OCI-LY3 (cell line): ENCODE measurements around the gene EMID1.

Experiments used
- H2AFZ ChIP-seq: fragments of 200-600, 300-600 bp; shearing (Covaris generic); 2 replicates; pipeline ENCODE4 v1.6.0; 2014; ENCODE audit warnings: antibody characterized with exemption, low read depth, low read length
- H3K27ac ChIP-seq: fragments of 200-600, 300-600 bp; sonication (generic); 2 replicates; pipeline ENCODE4 v1.5.1; 2014; ENCODE audit warnings: mild to moderate bottlenecking, low read length, moderate library complexity, mixed read lengths
- H3K27me3 ChIP-seq: fragments of 200-600, 300-600 bp; sonication (generic); 2 replicates; pipeline ENCODE4 v1.6.1; 2014; ENCODE audit warnings: low read depth, low read length, mixed read lengths
- H3K36me3 ChIP-seq: fragments of 200-600, 300-600 bp; sonication (generic); replicated peaks from 2 replicates; pipeline ENCODE3; 2014; ENCODE audit warnings: low read depth, low read length, mixed read lengths
- H3K4me1 ChIP-seq: fragments of 300-600, 200-600 bp; sonication (generic); 2 replicates; pipeline ENCODE4 v1.6.1; 2014; ENCODE audit warnings: low read length, mixed read lengths
- H3K4me2 ChIP-seq: fragments of 200-600, 300-600 bp; sonication (generic); 2 replicates; pipeline ENCODE4 v1.6.1; 2014; ENCODE audit warnings: low read length, mixed read lengths
- H3K4me3 ChIP-seq: fragments of 300-600, 200-600 bp; sonication (generic); 2 replicates; pipeline ENCODE4 v1.5.1; 2014; ENCODE audit warnings: antibody characterized with exemption, mild to moderate bottlenecking, low read length, moderate library complexity
- H3K79me2 ChIP-seq: fragments of 300-600, 200-600 bp; shearing (Covaris generic); 2 replicates; pipeline ENCODE4 v1.6.1; 2014; ENCODE audit warnings: mild to moderate bottlenecking, low read length, mixed read lengths
- H3K9ac ChIP-seq: fragments of 300-600, 200-600 bp; shearing (Covaris generic); 2 replicates; pipeline ENCODE4 v1.6.0; 2014; ENCODE audit warnings: mild to moderate bottlenecking, low read length, moderate library complexity
- H3K9me3 ChIP-seq: fragments of 200-600, 300-600 bp; shearing (Covaris generic); 2 replicates; pipeline ENCODE4 v1.6.1; 2014; ENCODE audit warnings: low read length, mixed read lengths; ENCODE audit not compliant: insufficient read depth
- H4K20me1 ChIP-seq: fragments of 200-600, 300-600 bp; sonication (generic); 2 replicates; pipeline ENCODE4 v1.6.1; 2016; ENCODE audit warnings: low read length, mixed read lengths; ENCODE audit not compliant: insufficient read depth
- EZH2phosphoT487 ChIP-seq: fragments of 200-600 bp; shearing (Covaris generic); IDR thresholded peaks from 2 replicates; pipeline ENCODE4 v1.6.1; 2018; ENCODE audit warnings: antibody characterized with exemption, mixed run types, low read depth
- TF ChIP-seq, protein P1 (sequence below): fragments of 200-600, 300-600 bp; sonication (generic); IDR thresholded peaks from 2 replicates; pipeline ENCODE4 v1.5.1; 2014; ENCODE audit warnings: antibody characterized with exemption, low read length, low read depth

EMID1 gene

DNA sequence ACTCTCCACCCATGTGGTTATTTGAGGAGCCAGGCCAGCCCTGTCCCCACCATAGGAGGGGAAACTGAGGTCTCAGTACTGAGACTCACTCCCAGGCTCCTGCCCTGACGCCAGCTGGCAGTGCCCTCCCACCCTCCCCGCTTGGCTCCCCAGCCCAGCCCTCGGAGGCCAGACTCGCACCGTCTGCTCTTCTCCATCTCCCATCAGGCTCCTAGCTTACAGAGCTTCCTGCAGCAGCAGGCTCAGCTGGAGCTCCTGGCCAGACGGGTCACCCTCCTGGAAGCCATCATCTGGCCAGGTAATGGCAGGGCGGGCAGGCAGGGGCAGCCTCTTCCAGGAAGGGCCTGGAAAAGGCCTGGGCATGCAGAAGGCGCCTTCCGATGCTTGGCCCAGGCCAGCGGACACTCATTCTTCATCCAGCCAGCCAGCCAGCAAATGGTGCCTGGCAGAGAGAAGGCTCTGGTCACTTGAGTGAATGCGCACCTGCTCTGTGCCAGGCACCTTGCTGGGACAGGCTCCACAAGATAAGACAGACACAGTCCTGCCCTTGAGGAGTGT is 49.4 kb downstream of the EMID1 start:
- no peaks in the 10 kb centered on the region for H3K36me3 ChIP-seq
- H2AFZ ChIP-seq = no peak overlapping the region
- no peaks in the 10 kb centered on the region for H3K79me2 ChIP-seq
- H3K27me3 ChIP-seq = peaks cover 1% of the 10 kb centered on the region; the same call in 1 of the 2 replicates
- H3K4me3 ChIP-seq = no peak overlapping the region
- no peaks in the 10 kb centered on the region for H3K9me3 ChIP-seq
- no peaks in the 10 kb centered on the region for H3K4me1 ChIP-seq
- no peak overlapping the region for H3K27ac ChIP-seq
- TF ChIP-seq, protein P1, sequence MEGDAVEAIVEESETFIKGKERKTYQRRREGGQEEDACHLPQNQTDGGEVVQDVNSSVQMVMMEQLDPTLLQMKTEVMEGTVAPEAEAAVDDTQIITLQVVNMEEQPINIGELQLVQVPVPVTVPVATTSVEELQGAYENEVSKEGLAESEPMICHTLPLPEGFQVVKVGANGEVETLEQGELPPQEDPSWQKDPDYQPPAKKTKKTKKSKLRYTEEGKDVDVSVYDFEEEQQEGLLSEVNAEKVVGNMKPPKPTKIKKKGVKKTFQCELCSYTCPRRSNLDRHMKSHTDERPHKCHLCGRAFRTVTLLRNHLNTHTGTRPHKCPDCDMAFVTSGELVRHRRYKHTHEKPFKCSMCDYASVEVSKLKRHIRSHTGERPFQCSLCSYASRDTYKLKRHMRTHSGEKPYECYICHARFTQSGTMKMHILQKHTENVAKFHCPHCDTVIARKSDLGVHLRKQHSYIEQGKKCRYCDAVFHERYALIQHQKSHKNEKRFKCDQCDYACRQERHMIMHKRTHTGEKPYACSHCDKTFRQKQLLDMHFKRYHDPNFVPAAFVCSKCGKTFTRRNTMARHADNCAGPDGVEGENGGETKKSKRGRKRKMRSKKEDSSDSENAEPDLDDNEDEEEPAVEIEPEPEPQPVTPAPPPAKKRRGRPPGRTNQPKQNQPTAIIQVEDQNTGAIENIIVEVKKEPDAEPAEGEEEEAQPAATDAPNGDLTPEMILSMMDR = no peak
- H3K4me2 ChIP-seq = no peak overlapping the region
- no peak overlapping the region for H3K9ac ChIP-seq
- H4K20me1 ChIP-seq = no peaks in the 10 kb centered on the region

DNA sequence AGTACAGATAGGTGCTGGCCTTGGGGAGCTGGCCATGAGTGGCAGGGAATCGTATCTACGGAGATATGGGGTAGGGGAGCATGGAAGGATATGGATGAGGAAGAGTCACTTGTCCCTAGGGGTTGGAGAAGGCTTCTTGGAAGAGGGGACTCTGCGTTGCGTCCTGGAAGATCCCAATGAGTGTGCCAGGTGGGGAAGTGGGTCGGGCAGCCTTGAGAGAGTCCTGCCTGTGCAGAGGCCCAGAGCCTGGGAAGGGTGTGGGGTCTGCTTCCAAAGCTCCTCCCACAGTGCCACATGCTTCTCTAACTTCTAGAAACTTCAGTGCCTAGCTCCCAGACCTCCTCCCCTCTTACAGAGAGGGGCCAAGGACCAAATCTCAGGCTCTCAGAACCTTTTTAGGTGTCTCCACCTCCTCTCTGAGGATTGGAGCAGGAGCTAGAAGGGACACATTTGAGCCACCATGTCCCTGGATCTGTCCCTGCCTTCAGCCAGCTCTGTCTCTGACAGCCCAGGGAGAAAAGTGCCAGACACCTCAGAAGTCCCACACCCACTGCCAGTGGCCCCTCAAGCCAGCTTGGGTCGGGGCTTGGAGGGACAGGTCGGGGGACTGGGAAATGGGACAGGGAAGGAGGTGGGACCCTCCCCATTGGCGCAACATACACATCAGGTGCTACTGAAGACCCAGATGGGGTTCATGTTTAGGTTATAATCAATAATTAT is 51.1 kb downstream of the EMID1 start:
- H3K4me1 ChIP-seq = no peaks in the 10 kb centered on the region
- no peak overlapping the region for H3K9ac ChIP-seq
- TF ChIP-seq EZH2phosphoT487 = no peak
- TF ChIP-seq, protein P1 = no peak
- H3K36me3 ChIP-seq = no peaks in the 10 kb centered on the region
- no peaks in the 10 kb centered on the region for H3K9me3 ChIP-seq
- H3K27ac ChIP-seq = no peak overlapping the region
- H3K4me3 ChIP-seq = no peak overlapping the region
- no peak overlapping the region for H3K4me2 ChIP-seq
- H2AFZ ChIP-seq = no peak overlapping the region
- H3K27me3 ChIP-seq = no peaks in the 10 kb centered on the region
- no peaks in the 10 kb centered on the region for H4K20me1 ChIP-seq
- no peaks in the 10 kb centered on the region for H3K79me2 ChIP-seq

DNA sequence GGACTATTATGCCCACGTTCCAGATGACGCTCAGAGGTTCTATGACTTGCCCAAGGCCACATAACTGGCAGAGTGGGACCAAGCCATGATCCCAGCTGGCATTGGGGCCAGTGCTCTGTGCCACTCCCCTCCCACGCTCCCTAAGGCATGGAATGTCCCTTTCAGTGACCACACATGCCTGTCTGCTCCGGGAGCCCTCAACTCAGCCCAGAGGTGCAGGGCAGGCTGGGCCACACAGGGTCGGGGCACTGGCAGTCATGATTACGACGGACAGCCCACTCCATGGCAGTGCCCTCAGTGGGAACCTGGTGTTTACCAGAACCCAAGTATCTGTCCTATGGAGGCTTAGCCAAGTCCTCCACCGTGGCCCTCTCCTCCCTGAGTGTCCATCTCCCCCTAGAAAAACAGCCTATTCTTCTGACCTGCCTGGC is 52.1 kb downstream of the EMID1 start:
- H3K9me3 ChIP-seq = no peaks in the 10 kb centered on the region
- H3K79me2 ChIP-seq = no peaks in the 10 kb centered on the region
- H3K27me3 ChIP-seq = no peaks in the 10 kb centered on the region
- H3K4me3 ChIP-seq = no peak overlapping the region
- H3K36me3 ChIP-seq = no peaks in the 10 kb centered on the region
- H3K4me1 ChIP-seq = no peaks in the 10 kb centered on the region
- H2AFZ ChIP-seq = no peak overlapping the region
- TF ChIP-seq EZH2phosphoT487 = no peak
- H3K4me2 ChIP-seq = no peak overlapping the region
- no peak overlapping the region for H3K9ac ChIP-seq
- no peaks in the 10 kb centered on the region for H4K20me1 ChIP-seq
- no peak overlapping the region for H3K27ac ChIP-seq

DNA sequence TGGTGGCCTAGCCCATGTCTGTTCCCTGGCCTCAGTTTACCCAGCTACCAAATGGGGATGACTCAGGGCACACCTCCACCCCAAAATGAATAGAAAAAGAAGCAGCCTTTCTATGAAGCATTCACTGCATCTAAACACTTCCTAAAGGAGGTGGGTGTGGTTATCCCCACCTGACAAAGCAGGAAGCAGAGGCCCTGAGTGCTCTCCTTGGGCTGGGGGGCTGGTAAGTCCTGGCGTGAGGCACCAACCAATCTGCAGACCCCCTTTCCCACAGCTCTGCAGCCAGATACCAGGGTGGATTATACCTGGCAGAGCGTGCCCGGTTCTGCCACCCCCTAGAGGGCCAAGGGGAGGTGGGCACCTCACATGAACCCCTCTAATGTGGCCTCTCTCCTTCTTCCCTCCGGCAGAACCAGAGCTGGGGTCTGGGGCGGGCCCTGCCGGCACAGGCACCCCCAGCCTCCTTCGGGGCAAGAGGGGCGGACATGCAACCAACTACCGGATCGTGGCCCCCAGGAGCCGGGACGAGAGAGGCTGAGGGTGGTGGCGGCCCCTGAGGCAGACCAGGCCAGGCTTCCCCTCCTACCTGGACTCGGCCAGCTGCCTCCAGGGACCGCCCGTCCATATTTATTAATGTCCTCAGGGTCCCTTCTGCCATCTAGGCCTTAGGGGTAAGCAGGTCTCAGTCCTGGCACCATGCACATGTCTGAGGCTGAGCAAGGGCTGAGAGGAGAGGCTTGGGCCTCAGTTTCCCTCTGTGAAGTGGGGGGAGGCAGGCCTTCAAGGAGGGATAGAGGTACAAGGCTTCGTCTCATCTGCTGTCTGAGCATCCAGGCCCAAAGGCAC is 52.9 kb downstream of the EMID1 start:
- Histone ChIP-seq H3K4me3 (no peak overlapping the region), H3K27me3 (no peaks in the 10 kb centered on the region), H3K4me2 (no peak overlapping the region), H3K27ac (no peak overlapping the region), H3K36me3 (peaks cover 3% of the 10 kb centered on the region), H2AFZ (no peak overlapping the region), H3K9me3 (no peaks in the 10 kb centered on the region), H4K20me1 (no peaks in the 10 kb centered on the region), H3K4me1 (no peaks in the 10 kb centered on the region), H3K79me2 (no peaks in the 10 kb centered on the region), H3K9ac (no peak overlapping the region)
- TF ChIP-seq, protein P1 = no peak
- no peak for TF ChIP-seq EZH2phosphoT487
